Measurements from ENCODE around the gene RHOU. TPM values are rescaled to one million over a fixed set of nuclear protein-coding genes. Genes with fewer than 3 reads are reported as not detected.
"Not testable (repeated sequence)": the region's sequence is repeated elsewhere in the genome, so short reads cannot be mapped to it uniquely, and the experiment has no call there.

The RHOU gene
- total RNA-seq, result 80.4 TPM

DNA sequence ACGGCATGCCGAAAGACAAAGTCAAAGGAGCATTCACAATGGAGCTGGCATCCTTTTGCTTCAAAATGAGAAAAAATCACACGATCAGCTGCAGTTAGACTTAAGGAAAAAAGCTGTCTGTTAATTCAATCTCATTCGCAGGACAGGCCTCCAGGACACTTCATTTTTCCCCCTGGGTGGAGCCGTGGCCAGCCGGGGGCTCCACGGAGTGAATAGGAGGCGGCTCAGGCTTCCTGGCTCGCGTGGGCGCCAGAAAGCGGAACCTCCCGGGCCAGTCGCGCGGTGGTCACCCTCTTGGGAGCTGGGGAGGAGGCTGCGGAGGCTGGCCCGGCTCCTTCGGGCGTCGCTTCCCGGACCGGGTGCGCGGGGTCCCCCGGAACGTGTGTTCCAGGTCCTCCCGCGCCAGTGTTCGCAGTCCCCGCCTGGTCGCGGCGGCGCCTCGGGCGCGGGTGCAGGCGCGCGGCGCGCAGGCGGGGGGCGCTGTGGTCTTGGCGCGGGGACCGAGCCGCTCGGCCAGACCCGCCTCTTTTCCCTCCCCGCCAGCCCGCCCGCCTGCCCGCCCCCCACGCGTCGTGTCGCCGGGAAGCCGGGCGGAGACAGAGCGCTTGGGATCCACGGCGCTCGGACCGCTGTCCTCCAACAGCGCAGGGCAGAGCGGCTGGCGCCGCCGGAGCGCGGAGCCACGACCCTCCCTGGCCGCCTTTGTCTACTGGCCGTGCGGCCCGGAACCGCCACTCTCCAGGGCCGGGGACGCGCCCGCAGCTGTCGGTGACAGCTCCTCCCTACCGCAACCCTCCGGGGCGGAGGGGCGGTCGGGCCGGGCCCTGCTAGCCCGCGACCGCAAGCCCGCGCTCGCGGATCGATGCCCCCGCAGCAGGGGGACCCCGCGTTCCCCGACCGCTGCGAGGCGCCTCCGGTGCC lies at the start of gene RHOU:
TSS of gene RHOU (plus strand) at position 599 of the 921 bp plus-strand sequence. CDS start at position 863, 264 bp downstream.
- peak; percentile 79 for DNase-seq (ENCODE audit: low spot score)

DNA sequence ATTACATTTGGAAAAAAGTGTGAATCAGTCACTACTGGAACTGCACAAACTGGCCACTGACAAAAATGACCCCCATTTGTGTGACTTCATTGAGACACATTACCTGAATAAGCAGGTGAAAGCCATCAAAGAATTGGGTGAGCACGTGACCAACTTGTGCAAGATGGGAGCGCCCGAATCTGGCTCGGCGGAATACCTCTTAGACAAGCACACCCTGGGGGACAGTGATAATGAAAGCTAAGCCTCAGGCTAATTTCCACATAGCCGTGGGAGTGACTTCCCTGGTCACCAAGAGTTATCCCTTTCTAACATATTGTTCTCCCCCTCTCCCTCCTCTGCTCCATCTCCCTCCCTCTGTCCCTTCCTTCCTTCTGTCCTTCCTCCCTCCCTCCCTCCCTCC lies 47.7 kb upstream of the RHOU start:
- no peak for DNase-seq (ENCODE audit: low spot score)

DNA sequence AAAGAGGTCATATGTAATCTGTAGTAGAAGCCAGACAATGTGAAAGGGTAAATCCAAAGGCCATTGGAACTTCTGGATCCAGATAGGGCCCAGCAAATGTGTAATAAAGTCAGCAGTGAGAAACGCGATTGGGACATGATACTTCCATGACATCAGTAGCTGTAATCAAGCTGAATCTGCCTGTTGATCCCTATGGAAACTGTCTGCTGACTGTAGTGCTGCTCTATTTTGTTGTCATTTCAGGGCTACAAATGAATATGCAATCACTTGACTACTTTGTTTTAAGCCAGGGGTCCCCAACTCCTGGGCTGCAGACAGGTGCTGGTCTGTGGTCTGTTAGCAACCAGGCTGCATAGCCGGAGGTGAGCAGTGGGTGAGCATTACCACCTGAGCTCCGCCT lies 46.0 kb upstream of the RHOU start:
- no peak for DNase-seq (ENCODE audit: low spot score)

DNA sequence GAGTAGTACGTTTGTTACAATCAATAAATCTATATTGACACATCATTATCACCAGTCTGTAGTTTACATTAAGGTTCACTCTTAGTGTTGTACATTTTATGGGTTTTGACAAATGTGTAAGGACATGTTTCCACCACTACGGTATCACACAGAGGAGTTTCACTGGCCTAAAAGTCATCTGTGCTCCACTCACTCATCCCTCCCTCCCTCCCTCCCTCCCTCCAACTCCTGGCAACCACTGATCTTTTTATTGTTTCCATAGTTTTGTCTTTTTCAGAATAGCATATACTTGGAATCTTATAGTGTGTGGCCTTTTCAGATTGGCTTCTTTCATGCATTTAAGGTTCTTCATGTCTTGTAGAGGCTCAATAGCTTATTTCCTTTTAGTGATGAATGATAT lies 44.1 kb upstream of the RHOU start:
- DNase-seq (ENCODE audit: low spot score), result no peak

DNA sequence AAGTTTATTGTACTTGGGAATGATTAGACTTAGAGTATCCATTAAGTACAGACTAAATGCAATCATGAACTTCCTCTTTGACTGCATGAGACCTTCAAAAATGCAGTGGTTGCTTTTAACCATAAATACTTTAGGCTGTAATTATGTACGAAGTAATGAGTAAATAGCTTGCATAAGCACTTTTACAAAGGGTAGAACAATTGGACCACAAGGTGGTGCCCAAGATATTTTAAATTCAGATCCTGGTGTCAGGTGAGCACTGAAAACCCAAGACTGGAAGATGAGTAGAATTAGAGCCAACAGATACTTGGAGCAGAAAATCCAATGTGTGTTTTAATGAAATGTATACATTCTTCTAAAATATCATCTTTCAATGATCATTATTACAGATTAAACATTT lies 43.4 kb upstream of the RHOU start:
- peak; percentile 61 for DNase-seq (ENCODE audit: low spot score)

DNA sequence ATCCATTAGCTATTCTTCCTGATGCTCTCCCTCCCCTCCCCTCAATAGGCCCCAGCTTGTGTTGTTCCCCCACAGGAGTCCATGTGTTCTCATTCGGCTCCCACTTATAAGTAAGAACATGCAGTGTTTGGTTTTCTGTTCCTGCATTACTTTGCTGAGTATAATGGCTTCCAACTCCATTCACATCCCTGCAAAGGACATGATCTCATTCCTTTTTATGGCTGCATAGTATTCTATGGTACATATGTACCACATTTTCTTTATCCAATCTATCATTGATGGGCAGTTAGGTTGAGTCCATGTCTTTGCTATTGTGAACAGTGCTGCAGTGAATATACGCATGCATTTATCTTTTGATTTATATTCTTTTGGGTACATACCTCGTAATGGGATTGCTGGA lies 40.8 kb upstream of the RHOU start:
- DNase-seq (ENCODE audit: low spot score), result not testable (repeated sequence)

DNA sequence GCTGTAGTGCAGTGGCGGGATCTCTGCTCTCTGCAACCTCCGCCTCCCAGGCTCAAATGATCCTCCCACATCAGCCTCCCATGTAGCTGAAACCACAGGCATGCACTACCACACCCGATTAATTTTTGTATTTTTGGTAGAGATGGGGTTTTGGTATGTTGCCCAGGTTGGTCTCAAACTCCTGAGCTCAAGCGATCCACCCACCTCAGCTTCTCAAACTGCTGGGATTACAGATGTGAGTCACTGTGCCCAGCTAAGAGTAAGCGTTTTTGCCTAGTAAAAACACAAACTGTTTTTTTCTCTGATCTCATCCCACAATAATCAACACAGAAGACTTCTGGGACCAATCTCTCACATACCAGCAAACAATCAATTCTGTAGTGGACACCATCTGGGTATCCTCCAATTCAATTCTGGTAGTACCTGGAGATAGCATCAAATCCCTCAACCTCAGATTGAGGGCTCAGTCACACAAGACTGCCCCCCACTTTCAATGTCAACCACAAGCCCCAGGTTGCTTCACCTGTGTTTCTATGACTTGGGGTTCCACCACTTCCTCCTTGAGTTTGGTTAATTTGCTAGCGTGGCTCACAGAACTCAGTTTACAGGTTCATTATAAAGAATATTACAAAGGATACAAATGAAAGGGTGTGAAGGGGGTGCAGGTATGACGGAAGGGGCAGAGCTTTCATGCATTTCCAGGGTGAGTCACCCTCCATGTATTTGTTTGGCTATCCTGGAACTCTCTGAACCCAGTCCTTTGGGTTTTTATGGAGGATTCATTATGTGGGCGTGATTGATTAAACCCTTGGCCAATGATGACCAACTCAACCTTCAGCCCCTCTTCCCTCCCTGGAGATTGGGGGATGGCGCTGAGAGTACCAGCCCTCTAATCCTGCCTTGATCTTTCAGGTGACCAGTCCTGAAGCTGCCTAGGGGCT lies 40.0 kb upstream of the RHOU start:
- DNase-seq (ENCODE audit: low spot score), result no peak

DNA sequence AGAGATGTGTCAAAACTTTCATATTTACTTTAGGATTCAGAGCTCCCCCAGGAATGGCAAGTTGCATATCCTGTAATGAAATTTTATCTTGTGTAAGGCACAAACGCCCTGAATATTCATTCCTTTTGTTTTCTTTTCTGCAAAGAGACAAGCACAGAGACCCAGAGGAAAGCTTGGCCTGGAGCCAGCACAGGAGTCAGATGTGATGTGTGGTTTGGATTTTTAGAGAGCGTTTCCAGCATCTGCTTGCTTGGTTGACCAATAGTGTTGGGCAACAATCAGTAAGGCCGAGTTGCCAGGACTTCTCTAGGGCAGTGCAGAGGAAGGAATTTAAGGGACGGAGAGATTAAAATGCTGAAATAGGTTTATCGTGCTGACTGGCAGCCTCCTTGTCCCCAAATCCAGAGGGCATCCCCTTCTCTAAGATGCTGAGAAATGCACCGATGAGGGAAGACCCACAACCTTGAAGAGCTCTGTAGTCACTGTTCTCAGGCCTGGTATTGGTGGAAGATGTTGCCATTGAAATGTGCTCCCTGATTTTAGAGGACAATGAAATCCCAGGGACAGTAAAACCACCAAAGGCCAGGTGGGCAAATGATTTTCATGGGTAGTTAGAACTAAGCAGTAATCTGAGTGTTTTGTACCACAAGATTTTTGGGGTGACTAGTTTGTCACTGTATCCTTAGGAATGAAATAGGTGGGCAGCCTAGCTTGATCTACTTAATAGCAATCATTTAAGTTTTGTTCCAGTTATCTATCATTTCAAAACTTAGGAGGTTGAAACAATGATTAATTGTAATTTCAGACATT lies 37.9 kb upstream of the RHOU start:
- DNase-seq (ENCODE audit: low spot score), result peak; percentile 56

DNA sequence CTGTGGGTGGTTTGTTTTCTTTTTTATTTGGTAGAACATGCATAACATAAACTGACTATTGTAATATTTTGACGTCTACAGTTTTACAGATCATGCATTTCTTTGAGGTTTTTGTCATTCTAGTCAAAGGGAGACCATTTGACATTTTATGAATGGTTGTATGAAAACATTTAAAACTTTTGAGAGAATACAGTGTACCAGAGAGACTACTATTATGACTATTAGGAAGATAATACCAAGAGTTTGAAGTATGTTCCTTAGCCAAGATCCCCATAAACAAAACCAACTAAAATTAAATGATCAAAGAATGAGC lies 37.3 kb upstream of the RHOU start:
- no peak for DNase-seq (ENCODE audit: low spot score)

DNA sequence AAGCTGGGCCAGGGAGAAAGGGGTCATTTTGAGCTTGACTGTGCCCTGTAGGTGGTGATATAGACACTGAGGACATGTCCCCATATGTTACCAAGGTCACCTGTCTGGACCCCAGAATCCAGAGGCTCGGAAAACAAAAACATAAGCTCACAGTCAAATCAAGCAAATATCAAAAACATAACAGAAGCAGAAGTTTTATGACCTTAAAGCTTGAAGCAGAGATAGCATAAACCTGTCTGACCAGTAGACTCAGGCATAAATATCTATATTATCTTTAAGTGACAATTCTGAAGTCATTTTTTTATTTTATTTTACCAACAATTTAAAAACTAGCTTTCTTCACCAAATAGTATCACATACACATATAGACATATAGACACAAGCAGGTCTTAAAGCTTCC lies 32.8 kb upstream of the RHOU start:
- no peak for DNase-seq (ENCODE audit: low spot score)

DNA sequence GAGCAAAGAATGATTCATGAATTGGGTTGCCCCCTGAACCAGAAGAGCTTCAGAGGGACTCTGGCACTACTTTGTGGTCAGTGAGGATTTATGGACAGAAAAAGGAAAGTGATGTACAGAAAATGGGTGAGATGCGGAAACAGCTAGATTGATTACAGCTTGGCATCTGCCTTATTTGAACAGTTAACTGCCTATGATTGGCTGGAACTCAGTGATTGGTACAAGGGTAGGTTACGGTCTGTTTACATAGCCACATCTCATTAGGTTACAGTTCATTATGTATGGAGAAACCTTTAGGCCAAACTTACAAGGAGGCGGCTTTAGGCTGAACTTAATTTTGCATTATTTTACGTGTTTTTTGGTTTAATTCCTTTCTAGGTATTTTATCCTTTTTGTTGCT lies 29.0 kb upstream of the RHOU start:
- DNase-seq (ENCODE audit: low spot score), result no peak

DNA sequence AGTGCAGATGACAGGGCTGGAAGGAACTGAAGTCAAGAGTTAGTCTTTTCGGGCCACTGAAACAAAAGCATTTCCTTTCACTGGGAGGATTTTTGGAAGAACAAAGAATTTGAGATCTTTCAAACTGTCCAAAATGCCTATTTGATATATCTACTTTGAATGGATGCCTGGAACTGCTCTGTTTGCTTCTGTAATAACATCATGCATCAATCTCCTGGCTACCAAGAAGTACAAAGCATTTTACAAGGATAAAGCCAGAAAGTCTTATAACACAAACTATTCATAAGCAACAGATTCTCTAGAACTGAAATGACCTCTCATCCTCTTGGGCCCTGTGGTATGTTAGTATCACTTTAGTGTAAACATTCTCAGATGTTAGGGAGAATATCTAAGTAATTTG lies 18.2 kb upstream of the RHOU start:
- DNase-seq (ENCODE audit: low spot score), result no peak

DNA sequence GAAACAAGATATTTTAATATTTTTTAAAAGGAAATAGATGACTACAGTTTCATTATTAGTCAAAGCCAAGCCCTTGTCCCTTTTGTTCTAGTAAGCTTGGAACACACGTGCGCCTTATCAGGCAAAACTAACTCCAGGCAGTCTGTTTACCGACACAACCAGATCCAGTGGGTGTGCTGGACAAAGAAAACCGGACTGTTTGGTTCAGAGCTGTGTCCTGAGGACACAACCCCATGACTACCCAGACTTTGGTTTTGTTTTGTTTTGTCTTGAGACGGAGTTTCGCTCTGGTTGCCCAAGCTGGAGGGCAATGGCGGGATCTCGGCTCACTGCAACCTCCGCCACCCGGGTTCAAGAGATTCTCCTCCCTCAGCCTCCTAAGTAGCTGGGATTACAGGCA lies 13.9 kb upstream of the RHOU start:
- peak; percentile 84 for DNase-seq (ENCODE audit: low spot score)

DNA sequence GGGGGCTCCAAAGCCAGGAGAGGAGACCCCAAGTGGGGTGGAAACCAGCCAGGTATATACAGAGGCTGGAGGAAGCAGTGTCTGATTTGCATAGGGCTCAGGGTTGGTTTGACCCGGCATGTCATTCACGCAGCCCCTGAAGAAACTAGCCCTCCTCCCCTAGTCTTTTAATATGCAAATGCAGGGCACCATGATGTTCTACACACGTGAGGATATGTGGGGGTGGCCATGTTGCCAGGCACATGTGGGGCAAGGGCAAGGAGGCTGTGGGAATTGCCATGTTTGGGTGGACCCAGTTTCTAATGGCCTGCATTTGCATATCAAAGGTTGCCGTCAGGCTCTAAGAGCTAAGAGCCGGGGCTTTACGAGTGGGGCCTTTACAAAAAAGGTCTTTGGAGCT lies 12.0 kb upstream of the RHOU start:
- no peak for DNase-seq (ENCODE audit: low spot score)

DNA sequence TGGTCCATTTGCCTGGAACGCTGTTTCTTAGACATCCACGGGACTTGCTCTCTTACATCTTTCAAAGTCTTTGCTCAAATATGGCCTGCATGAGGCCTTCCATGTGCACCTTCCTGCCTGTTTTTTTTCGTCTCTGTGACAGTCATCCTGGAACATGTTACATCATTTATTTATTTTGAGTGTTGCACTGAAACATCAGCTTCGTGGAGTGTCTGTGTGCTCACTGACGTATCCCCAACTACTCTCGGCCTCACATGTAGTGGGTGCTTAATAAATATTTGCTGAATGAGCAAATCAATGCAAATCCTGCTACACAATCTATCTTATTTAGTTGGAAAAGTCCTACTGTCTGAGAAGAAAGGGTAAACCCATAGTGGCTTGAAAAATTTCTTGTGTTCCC lies 11.4 kb upstream of the RHOU start:
- no peak for DNase-seq (ENCODE audit: low spot score)

DNA sequence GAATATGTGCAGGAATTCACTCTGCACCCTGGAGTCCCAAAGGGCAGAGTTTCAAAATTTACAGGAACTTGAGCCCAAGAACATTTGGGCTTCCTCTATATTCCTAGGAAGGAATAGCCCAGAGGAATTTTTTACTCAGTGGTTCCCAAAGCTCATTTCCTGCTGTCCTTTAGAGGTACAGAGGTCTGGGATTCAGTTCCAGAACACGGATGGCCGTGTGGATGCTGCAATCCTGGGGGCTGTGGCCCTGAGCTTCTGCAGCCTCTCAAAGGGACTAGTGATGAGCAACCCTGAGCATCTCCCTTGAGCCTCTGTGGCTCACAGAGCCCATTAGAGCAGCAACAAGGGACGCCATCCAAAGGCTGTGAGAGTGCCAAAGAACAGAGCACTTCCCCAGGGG lies 10.1 kb upstream of the RHOU start:
- no peak for DNase-seq (ENCODE audit: low spot score)

DNA sequence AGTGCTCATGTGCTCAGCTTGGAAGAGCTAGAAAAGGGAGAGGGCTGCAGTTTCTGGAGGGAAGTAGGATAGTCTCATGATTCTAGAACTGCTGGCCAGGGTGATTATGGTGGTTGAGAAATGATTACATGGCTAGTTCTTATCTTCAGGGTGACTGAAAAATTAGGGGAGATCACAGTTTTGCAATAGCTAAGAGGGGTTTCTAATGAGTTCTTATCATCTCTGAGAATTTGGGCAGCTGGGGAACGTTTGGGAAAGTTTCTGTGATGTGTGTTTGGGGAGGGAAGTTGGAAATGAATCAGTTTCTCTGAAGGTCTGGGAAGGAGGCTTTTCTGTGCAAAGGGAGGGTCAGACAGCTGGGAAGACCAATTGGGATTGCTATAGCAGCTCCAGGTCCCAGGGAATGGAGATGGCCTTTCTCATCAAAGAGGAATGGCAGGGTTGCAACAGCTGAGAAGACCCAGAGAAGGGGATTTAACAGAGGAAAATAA lies 7.6 kb upstream of the RHOU start:
- DNase-seq (ENCODE audit: low spot score), result no peak

DNA sequence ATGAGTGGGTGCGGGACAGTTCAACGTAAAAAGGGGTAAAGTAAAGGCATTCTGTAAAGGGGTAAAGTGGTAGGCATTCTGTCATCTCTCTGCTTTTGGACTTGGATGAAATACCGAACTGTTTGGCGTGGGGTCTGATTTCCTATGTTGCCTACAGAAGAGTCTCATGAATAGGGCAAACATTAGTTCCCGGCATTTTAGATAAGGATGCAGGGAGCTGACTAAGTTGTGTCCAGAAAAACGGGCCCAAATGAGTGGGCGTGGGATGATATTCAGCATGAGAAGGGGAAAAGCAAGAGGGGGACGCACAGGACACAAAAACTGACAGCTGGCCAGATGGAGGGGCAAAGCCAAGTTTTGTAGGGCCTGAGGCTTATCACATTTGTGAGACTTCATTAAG lies 2.9 kb upstream of the RHOU start:
- no peak for DNase-seq (ENCODE audit: low spot score)

DNA sequence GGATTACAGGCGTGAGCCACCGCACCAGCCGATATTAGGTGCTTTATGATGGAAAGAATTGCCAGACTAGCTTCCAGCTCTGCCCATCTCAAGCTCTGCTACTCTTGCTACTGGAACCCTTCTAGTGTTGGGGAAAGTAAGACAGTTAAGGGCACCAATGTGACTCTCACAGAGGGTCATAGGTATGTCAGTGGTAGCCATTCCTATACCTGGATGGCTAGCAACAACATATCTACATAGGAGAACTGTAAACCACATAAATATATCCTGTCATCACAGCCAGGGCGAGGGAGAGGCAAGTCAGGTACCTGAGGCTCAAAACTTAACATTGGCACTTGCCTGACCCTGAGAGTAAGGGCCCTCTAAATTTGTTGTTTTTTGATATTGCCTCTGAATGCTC lies 1.7 kb upstream of the RHOU start:
- no peak for DNase-seq (ENCODE audit: low spot score)

DNA sequence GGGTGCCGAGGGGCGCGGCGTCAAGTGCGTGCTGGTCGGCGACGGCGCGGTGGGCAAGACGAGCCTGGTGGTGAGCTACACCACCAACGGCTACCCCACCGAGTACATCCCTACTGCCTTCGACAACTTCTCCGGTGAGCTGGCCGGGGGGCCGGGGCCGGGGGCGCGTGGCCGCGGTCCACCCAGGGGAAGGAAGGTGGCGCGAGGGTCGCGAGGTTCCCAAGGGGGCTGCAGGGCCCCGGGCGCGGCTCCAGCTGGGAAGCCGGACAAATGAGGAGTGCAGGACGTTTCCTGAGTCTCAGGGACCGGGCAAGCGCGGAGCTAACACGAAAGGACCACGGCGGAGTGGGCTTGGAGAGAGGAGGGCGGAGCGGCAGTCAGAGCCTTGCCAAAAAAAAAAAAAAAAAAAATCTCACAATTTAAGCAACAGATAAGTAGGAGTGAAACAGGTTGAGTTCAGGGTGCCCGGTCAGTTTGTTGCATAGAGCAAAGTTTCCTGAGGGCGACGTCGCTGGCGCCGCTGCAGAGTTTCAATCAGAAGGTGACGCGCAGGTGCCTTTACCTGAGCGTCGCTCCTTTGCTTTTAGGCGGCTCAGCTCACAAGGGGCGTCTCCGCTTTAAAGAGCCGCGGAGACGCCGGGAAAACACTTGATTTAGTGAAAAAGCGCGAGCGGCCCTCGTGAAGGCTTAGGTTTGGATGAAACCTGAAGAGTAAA lies 750 bp downstream of the RHOU start:
- peak; percentile 32 for DNase-seq (ENCODE audit: low spot score)

DNA sequence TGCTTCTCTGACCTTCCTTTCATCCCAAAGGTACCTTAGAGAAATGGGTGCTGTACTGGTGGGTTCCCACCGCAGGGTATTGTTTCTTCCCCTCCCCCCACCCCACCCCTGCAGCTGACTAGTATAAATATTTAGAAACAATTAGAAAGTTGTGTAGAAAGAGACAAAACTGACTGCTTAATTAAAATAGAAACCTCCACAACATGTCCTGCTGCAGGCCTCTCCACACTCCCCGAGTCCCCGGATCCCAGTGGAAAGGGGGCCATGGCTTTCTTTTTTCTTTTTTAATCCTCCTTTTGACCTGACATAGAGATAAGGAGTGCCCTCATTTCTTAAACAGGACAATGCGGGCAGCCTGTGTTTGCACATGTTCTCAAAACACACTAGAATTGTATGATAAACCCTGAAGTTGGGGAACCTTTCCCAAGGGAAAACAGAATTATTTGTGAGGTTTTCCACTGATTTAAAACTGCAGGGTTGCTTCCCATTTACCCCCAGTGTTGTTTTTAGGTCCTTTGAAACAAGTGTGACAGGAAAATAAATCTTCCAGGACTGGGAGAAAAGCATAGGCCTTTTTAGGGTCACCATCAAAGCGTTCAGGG lies 1.7 kb downstream of the RHOU start:
- no peak for DNase-seq (ENCODE audit: low spot score)

Data from mucosa of gallbladder (tissue), 1 donor.